MM.1S (cell line): ENCODE results near the gene JAKMIP2.

Experiments
- DNase-seq: peaks from one replicate; pipeline ENCODE4 v3.0.0-alpha.2; 2015
- H2AFZ ChIP-seq: fragments of 300-600 bp; sonication (generic); 2 replicates; pipeline ENCODE4 v1.6.0; 2016; ENCODE audit warnings: antibody characterized with exemption, low read length
- H3F3A ChIP-seq: fragments of 300-600 bp; sonication (generic); 2 replicates; pipeline ENCODE4 v1.6.1; 2016; ENCODE audit warnings: mild to moderate bottlenecking, antibody characterized with exemption, low read length, moderate library complexity, mixed read lengths; ENCODE audit not compliant: insufficient read depth
- H3K27ac ChIP-seq: fragments of 300-600 bp; sonication (generic); 2 replicates; pipeline ENCODE4 v1.5.1; 2016; ENCODE audit warnings: mild to moderate bottlenecking, low read length
- H3K27me3 ChIP-seq: fragments of 300-600 bp; sonication (generic); replicated peaks from 2 replicates; pipeline ENCODE4 v1.6.0; 2016; ENCODE audit warnings: low read length; ENCODE audit not compliant: insufficient read depth
- H3K36me3 ChIP-seq: fragments of 300-600 bp; sonication (generic); replicated peaks from 2 replicates; pipeline ENCODE4 v1.6.1; 2016; ENCODE audit warnings: mild to moderate bottlenecking, low read length, mixed read lengths; ENCODE audit not compliant: insufficient read depth
- H3K4me1 ChIP-seq: fragments of 300-600 bp; sonication (generic); 2 replicates; pipeline ENCODE4 v1.6.1; 2016; ENCODE audit warnings: low read length, mixed read lengths
- H3K4me2 ChIP-seq: fragments of 300-600 bp; sonication (generic); 2 replicates; pipeline ENCODE4 v1.6.0; 2016; ENCODE audit warnings: low read depth, low read length
- H3K4me3 ChIP-seq: fragments of 300-600 bp; sonication (generic); 2 replicates; pipeline ENCODE4 v1.5.1; 2016; ENCODE audit warnings: low read length, mixed read lengths
- H3K79me2 ChIP-seq: fragments of 300-600 bp; sonication (generic); 2 replicates; pipeline ENCODE4 v1.6.1; 2016; ENCODE audit warnings: mixed run types, low read length, mixed read lengths
- H3K9ac ChIP-seq: fragments of 300-600 bp; sonication (generic); 2 replicates; pipeline ENCODE4 v1.6.1; 2016; ENCODE audit warnings: low read length, mixed read lengths
- H3K9me2 ChIP-seq: fragments of 300-600 bp; sonication (generic); replicated peaks from 2 replicates; pipeline ENCODE4 v1.6.1; 2016; ENCODE audit warnings: mild to moderate bottlenecking, low read length, mixed read lengths; ENCODE audit not compliant: insufficient read depth
- H3K9me3 ChIP-seq: fragments of 300-600 bp; sonication (generic); replicated peaks from 2 replicates; pipeline ENCODE4 v1.6.1; 2016; ENCODE audit warnings: mild to moderate bottlenecking, low read length, mixed read lengths; ENCODE audit not compliant: insufficient read depth
- H4K20me1 ChIP-seq: fragments of 300-600 bp; sonication (generic); 2 replicates; pipeline ENCODE4 v1.6.1; 2016; ENCODE audit warnings: mild to moderate bottlenecking, low read length, moderate library complexity, mixed read lengths; ENCODE audit not compliant: insufficient read depth
- EZH2 ChIP-seq: fragments of 300-600 bp; sonication (generic); optimal IDR thresholded peaks from 2 replicates; pipeline ENCODE3; 2017; ENCODE audit warnings: low read depth, mild to moderate bottlenecking, antibody characterized with exemption, low read length, mixed read lengths
- EZH2phosphoT487 ChIP-seq: fragments of 300-600 bp; sonication (generic); IDR thresholded peaks from 2 replicates; pipeline ENCODE4 v1.6.1; 2018; ENCODE audit warnings: antibody characterized with exemption, low read length
- TF ChIP-seq, protein P1 (sequence below): fragments of 300-600 bp; sonication (generic); IDR thresholded peaks from 2 replicates; pipeline ENCODE4 v1.5.1; 2016; ENCODE audit warnings: antibody characterized with exemption, low read length, mixed read lengths

JAKMIP2 gene

DNA sequence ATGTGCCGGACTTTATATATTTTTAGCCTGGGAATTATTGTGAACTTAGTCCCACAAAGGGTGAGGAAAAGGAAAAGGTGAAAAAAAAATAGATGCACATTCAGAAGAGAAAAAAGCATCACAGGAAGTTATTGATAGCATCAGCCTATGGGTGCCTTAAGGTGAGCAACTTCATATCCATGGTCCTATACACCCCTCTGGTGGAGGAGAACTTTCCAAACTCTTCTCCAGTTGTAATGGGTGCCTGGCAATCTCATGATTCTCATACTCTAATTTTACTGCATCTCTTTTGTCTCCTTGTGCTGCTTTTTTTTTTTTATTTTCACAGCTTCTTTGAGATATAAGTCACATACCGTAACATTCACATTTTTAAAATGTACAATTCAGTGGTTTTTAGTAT is 107.4 kb downstream of the JAKMIP2 start:
- TF ChIP-seq EZH2: no peak
- TF ChIP-seq, protein P1, sequence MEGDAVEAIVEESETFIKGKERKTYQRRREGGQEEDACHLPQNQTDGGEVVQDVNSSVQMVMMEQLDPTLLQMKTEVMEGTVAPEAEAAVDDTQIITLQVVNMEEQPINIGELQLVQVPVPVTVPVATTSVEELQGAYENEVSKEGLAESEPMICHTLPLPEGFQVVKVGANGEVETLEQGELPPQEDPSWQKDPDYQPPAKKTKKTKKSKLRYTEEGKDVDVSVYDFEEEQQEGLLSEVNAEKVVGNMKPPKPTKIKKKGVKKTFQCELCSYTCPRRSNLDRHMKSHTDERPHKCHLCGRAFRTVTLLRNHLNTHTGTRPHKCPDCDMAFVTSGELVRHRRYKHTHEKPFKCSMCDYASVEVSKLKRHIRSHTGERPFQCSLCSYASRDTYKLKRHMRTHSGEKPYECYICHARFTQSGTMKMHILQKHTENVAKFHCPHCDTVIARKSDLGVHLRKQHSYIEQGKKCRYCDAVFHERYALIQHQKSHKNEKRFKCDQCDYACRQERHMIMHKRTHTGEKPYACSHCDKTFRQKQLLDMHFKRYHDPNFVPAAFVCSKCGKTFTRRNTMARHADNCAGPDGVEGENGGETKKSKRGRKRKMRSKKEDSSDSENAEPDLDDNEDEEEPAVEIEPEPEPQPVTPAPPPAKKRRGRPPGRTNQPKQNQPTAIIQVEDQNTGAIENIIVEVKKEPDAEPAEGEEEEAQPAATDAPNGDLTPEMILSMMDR: no peak
- TF ChIP-seq EZH2phosphoT487: no peak
- H3K27ac ChIP-seq: no peak overlapping the region

DNA sequence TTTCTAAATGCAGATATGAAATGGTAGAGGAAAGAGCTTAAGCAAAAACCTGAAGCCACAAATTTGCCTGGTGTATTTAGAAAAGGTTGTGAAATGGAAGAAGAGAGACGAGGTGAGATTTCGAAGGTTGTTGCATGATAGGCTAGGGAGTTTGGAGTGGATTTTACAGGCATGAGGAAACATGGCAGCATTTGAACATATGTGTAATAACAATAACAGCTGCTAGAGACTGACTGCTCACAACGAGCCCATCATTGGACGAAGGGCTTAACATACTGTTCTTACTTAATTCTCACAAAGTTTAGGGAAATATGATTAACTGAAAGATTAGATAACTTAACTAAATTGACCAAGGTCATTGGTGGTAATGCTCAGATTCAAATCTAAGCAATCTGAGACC is 108.1 kb downstream of the JAKMIP2 start:
- H3K9me2 ChIP-seq: no peaks in the 10 kb centered on the region
- H3K4me2 ChIP-seq: no peak overlapping the region
- no peaks in the 10 kb centered on the region for H3F3A ChIP-seq
- no peaks in the 10 kb centered on the region for H3K9me3 ChIP-seq
- H3K4me1 ChIP-seq: peaks cover 7% of the 10 kb centered on the region; the same call in 1 of the 2 replicates
- no peak overlapping the region for H3K9ac ChIP-seq
- no peaks in the 10 kb centered on the region for H3K79me2 ChIP-seq
- no peaks in the 10 kb centered on the region for H3K27me3 ChIP-seq
- no peak overlapping the region for H2AFZ ChIP-seq
- no peak overlapping the region for H3K4me3 ChIP-seq
- TF ChIP-seq, protein P1: no peak
- no peak for TF ChIP-seq EZH2phosphoT487
- no peak for TF ChIP-seq EZH2
- no peak overlapping the region for H3K27ac ChIP-seq
- H3K36me3 ChIP-seq: 0 out of 2 replicates have a peak, but pooled peaks cover 4% of the 10 kb centered on the region
- no peaks in the 10 kb centered on the region for H4K20me1 ChIP-seq
- DNase-seq: no peak

More for the DNA sequence above, 107.4 kb downstream of the JAKMIP2 start:
- no peaks in the 10 kb centered on the region for H4K20me1 ChIP-seq
- no peak overlapping the region for H3K9ac ChIP-seq
- no peaks in the 10 kb centered on the region for H3F3A ChIP-seq
- DNase-seq: no peak
- H2AFZ ChIP-seq: no peak overlapping the region
- H3K4me1 ChIP-seq: peaks cover 7% of the 10 kb centered on the region; the same call in 1 of the 2 replicates
- no peaks in the 10 kb centered on the region for H3K9me3 ChIP-seq
- H3K36me3 ChIP-seq: 0 out of 2 replicates have a peak, but pooled peaks cover 4% of the 10 kb centered on the region
- no peaks in the 10 kb centered on the region for H3K9me2 ChIP-seq
- H3K4me2 ChIP-seq: no peak overlapping the region
- no peaks in the 10 kb centered on the region for H3K27me3 ChIP-seq
- no peak overlapping the region for H3K4me3 ChIP-seq
- H3K79me2 ChIP-seq: no peaks in the 10 kb centered on the region

DNA sequence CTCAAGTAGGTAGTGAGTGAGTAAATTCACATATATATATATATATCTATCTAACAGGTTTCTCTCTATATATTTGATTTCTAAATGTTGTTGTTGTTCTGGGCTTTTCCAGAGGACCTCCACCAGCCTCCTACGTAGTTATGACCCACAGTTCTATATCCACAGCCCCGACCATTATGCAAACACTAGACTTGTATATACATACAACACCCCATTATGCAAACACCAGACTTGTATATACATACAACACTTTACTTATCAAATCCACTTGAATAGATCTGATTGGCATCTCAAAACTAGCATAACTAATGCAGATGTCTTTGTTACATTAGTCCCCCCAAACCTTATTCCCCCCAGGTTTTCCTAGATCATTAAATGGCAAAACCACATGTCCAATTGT is 108.7 kb downstream of the JAKMIP2 start:
- TF ChIP-seq EZH2phosphoT487: no peak
- TF ChIP-seq, protein P1: no peak
- Histone ChIP-seq H3K27me3 (no peaks in the 10 kb centered on the region), H3F3A (no peaks in the 10 kb centered on the region), H4K20me1 (no peaks in the 10 kb centered on the region), H3K4me1 (peaks cover 7% of the 10 kb centered on the region; the same call in 1 of the 2 replicates), H3K36me3 (0 out of 2 replicates have a peak, but pooled peaks cover 4% of the 10 kb centered on the region), H3K79me2 (no peaks in the 10 kb centered on the region), H2AFZ (no peak overlapping the region), H3K9me2 (no peaks in the 10 kb centered on the region), H3K9me3 (no peaks in the 10 kb centered on the region), H3K4me3 (no peak overlapping the region), H3K9ac (no peak overlapping the region), H3K27ac (no peak overlapping the region), H3K4me2 (no peak overlapping the region)
- DNase-seq: no peak
